Activated gamma-delta T cell treated with Interleukin-2 at 50 U/mL for 16 hours (primary cell): ENCODE results near the gene ARHGEF28.

Experiments
- DNase-seq: peaks from one replicate; pipeline ENCODE4 v3.0.0-alpha.2; 2020

Gene ARHGEF28

DNA sequence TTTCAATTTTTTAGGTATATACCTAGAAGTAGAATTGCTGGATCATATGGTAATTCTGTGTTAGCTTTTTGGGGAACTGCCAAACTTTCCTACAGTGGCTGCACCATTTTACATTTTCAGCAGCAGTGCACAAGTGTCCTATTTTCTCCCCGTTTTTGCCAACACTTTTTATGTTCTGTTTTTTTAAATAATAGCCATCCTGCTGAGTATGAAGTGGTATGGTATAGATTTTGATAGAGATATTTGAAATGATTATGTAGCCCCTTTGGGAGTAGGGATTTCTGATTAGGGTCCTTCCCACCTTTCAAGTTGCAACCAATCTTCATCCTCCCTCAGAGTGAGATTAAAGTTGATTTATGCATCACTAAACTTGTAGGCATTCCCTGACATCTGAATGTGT lies 76.5 kb downstream of the ARHGEF28 start:
- no peak for DNase-seq

- no peak for DNase-seq
Measured at GRCh38 chr5:73702951-73703350, 77.0 kb downstream of the ARHGEF28 start.

DNA sequence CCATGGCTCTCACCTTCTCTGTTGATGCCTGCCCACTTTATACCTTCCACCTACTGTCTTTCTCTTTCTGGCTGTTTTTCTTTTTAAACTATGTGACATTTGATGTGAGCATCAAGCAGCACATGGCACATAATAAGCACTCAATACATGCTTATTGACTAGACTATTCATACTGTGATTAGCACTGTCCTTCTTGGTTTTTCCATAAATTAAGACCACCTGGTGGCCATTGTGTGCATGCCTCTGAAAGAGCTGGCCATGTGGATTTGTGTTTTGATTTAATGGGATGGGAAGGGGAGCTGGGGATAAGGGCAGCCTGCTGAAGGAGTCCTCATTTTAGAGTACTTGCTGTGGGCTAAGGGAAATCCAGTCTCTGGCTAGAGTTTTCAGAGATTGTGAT lies 79.4 kb downstream of the ARHGEF28 start:
- no peak for DNase-seq

GRCh38 chr5:73706963-73707362 lies 81.0 kb downstream of the ARHGEF28 start:
- no peak for DNase-seq

GRCh38 chr5:73709536-73710129 lies 83.6 kb downstream of the ARHGEF28 start:
- no peak for DNase-seq

- DNase-seq = no peak
Measured at GRCh38 chr5:73716284-73716808, 90.3 kb downstream of the ARHGEF28 start.

- no peak for DNase-seq
Measured at GRCh38 chr5:73718762-73719161, 92.8 kb downstream of the ARHGEF28 start.

DNA sequence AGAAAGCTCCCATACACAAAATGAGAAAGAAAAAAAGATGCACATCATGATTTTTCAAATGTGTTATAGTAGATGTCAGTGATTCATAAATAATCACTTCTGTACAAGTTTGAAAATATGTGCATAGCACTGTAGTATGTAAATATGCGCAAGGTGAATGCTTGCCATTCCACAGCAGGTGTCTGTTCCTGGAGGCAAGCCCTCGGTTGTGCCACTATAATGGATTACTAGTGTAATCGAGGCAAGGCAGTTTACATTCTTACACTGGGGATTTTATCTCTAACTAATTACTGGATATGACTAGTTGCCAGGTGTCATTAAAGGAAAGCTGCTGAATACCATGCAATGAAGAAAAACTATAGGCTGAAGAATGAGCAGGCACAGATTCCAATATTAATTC lies 93.6 kb downstream of the ARHGEF28 start:
- DNase-seq = no peak

DNA sequence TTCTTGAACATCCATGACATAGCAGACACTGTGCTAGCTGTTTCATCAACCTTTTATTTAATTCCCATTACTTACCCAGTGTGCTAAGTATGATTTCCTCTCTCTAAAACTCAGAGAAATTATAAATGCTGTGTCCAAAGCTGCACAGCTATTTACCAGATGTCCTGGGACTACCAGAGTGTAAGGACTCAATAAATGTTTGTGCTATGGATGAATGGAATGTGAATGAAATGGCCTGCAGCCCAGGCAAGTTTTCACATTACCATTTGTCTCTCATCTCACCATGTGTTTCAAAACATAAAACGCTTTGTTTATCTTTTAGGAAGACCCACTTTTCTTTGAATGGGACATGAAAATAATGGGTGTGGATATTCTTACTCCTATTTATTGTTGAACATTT lies 96.2 kb downstream of the ARHGEF28 start:
- DNase-seq = no peak

- no peak for DNase-seq
Measured at GRCh38 chr5:73726071-73726470, 100.1 kb downstream of the ARHGEF28 start.

- no peak for DNase-seq
Measured at GRCh38 chr5:73726606-73727231, 100.7 kb downstream of the ARHGEF28 start.

DNA sequence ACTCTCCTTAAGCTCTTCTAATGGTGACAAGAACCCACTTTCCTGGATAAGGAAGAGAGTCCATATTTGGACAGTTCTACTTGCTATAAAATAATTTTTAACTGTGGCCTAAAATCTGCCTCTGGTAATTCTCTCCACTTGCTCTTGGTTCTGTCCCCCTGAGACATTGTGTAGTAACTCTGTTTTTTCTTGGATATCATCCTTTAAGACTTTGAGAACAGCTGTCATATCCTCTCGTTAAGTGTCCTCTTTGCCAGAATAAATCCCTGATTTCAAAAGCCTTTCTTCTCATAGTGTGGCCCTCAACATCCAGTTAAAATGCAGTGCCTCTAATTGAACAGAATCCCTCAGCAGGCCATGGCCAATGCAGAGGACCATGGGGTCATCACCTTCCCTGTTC lies 101.5 kb downstream of the ARHGEF28 start:
- no peak for DNase-seq

DNA sequence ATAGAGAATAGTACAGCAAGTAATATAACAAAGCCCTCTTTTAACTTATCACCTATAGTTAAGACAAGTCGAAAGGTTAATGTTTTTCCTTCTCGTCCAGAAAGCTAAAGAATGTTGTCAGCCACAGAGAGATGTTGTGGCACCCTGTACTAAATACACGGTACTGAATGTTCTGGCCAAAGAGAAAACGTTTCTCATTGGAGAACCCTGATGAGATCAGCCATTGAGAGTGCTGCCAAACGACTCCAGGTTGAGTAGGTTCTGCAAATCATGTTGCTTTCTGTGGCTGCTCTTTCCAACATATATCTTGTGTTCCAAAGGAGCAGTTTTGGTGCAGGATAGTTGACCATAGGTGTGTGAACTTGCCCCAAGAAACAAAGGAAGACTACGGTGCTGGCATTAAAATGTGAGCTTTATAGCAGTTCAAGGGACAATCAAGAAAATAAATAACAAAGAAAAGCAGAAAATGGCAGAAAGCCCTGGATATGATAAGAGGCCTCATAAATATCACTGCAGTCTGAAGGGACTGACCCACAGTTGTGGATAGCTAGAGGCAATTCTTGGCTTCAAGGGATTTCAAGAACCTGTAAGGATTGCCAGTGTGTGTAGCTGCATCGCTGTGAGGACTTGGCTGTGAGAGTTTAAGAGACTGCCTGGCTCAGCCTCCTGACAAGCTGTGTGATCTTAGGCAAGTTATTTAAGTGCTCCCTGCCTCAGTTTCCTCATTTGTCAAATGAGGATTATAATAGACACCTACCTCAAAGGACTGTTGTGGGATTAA lies 102.7 kb downstream of the ARHGEF28 start:
- no peak for DNase-seq

DNA sequence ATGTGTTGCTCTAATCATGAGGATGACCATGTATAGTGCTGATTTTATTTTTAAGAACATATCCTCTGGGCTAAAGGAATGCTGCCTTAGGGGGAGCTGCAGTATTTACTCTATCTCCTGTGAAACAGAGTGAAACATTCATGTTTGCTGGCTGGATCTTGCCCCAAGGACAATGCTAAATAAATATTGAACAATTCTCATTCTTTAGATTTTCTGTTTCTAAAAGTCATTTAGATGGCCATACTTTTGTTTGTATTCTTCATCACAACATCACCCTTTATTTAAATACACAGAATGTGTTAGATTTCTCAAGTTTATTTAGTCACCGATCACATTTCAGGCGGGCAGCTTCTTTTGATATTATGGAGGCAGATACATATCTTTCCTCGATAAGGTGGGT lies 103.3 kb downstream of the ARHGEF28 start:
- DNase-seq = no peak

GRCh38 chr5:73732045-73732444 lies 106.0 kb downstream of the ARHGEF28 start:
- DNase-seq = no peak

DNA sequence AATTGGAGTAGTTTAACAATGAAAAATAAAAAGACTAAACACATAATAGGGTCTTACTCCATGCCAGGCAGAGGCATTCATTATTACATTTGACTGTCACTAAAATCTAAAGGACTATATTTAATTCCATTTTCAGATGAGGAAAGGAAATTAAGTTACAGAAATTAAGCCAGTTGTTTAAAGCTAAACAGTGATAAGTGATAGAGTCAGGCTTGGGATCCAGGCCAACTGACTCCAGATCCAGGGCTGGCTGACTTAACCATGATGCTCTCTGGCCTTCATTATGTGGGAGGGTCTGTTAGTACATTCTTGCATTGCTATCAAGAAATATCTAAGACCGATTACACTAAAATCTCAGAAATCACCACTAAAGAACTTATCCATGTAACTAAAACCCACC lies 107.2 kb downstream of the ARHGEF28 start:
- no peak for DNase-seq

GRCh38 chr5:73735032-73735734 lies 109.2 kb downstream of the ARHGEF28 start:
- DNase-seq = no peak

DNA sequence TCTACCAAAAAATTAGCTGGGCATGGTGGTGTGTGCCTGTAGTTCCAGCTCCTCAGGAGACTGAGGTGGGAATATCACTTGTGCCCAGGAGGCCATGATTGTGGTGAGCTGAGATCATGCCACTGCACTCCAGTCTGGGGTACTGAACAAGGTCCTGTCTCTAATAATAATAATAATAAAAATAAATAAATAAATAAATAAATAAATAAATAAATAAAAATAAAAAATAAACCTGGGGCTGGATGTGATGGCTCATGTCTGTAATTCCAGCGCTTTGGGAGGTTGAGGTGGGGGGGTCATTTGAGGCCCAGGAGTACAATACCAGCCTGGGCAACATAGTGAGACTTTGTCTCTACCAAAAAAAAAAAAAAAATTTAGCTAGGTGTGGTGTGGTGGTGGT lies 113.7 kb downstream of the ARHGEF28 start:
- DNase-seq = no peak

DNA sequence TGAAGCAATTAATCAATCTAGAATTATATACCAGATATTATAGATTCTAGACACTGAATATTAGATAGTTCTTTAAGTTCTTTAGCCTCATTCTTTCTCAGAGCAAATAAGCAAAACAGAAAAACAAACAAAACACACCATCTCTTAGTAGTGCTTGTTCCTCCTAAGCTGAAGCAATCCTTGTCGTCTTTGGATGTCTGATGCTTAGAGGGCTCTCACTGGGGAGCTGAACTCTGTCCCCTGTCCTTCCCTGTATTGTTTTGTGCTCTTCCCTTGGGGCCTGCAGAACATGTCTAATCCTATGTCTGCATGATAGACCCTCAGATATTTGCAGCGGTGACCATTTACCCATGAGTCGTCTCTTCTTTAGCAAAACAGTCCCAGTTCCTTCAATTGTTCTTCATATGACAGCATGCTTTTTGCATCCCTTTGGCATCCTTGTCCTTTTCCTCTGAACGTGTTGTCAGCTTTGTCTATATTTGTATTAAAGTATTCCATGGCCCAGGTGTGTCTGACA lies 114.3 kb downstream of the ARHGEF28 start:
- DNase-seq = no peak

DNA sequence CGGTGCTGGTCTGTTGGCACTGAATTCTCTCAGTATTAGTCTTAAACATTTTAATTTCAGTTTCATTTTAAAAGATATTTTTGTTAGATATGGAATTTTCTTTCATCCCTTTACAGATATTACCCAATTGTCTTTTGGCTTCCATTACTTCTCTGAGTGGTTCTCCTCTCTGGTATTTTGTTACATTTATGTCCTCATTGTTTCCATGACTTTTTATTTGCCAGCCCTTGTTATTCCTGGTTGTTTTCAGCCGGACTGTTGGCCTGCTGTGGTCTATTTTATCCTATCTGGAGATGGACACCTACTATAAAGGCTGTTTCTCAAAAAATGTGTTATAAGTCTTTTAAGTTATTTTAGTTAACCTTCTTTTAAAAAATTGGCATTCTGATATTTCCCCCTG lies 117.2 kb downstream of the ARHGEF28 start:
- no peak for DNase-seq

DNA sequence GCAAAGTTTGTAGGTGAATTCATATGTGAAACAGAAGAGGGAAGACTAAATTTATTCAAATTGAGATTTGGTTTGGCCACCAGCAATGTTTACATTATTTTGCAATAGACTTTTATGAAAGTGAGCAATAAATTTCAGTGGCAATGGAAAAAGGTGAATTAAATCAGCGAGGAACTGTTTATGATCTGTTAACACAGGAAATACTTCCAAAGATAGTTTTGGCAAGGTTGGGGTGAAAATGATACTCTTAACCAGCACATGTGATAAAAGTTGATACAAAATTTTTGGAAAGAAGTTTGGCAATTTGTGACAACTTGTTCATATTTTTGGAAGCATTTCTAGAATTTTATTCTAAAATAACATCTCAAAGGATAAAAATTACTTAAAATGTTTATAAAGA lies 119.8 kb downstream of the ARHGEF28 start:
- no peak for DNase-seq

GRCh38 chr5:73746608-73747007 lies 120.6 kb downstream of the ARHGEF28 start:
- DNase-seq = no peak

GRCh38 chr5:73747696-73748380 lies 121.8 kb downstream of the ARHGEF28 start:
- no peak for DNase-seq
